PC-3 (cell line): Measurements from ENCODE around the gene ADGRG6.

Experiments used
- EZH2 ChIP-seq: fragments of 300-600 bp; sonication (generic); IDR thresholded peaks from one replicate; pipeline ENCODE4 v1.6.1; 2017; ENCODE audit warnings: antibody characterized with exemption, mild to moderate bottlenecking, low read length; ENCODE audit not compliant: unreplicated experiment
- EZH2phosphoT487 ChIP-seq: fragments of 300-600 bp; sonication (generic); IDR thresholded peaks from 2 replicates; pipeline ENCODE4 v1.6.1; 2018; ENCODE audit warnings: mild to moderate bottlenecking, antibody characterized with exemption, low read length, borderline replicate concordance
- TF ChIP-seq, protein P1 (sequence below): fragments of 300-600 bp; sonication (generic); conservative IDR thresholded peaks from 2 replicates; pipeline ENCODE4 v1.5.1; 2017; ENCODE audit warnings: antibody characterized with exemption, low read depth, mild to moderate bottlenecking, low read length

- TF ChIP-seq EZH2: no peak
- TF ChIP-seq, protein P1, sequence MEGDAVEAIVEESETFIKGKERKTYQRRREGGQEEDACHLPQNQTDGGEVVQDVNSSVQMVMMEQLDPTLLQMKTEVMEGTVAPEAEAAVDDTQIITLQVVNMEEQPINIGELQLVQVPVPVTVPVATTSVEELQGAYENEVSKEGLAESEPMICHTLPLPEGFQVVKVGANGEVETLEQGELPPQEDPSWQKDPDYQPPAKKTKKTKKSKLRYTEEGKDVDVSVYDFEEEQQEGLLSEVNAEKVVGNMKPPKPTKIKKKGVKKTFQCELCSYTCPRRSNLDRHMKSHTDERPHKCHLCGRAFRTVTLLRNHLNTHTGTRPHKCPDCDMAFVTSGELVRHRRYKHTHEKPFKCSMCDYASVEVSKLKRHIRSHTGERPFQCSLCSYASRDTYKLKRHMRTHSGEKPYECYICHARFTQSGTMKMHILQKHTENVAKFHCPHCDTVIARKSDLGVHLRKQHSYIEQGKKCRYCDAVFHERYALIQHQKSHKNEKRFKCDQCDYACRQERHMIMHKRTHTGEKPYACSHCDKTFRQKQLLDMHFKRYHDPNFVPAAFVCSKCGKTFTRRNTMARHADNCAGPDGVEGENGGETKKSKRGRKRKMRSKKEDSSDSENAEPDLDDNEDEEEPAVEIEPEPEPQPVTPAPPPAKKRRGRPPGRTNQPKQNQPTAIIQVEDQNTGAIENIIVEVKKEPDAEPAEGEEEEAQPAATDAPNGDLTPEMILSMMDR: no peak
- no peak for TF ChIP-seq EZH2phosphoT487
Measured at GRCh38 chr6:142489722-142490610, 188.2 kb downstream of the ADGRG6 start.
